ENCODE results near the gene ARHGAP10.

DNA sequence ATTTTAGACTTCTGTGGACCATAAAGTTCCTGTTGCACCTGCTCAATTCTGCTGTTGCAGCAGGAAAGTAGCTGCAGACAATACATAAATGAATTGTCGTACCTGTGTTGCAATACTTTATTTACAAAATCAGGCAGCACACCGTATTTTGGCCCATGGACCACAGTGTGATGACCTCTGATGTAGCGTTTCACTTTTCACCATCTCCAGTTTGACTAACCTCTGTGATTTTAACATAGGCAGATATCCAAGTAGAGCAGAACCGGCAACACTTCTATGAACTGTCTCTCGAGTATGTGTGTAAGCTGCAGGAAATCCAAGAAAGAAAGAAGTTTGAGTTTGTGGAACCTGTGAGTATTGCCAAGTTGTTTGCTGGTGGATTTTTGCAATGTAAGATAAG is 132.7 kb downstream of the ARHGAP10 start:
- no peak for TF ChIP-seq POLR2A (IDR thresholded peaks at IDR 0.05)
- TF ChIP-seq CTCF (IDR thresholded peaks at IDR 0.05): no peak

All from esophagus squamous epithelium (tissue), 4 donors.